Neural cell (in vitro differentiated cells): ENCODE results near the gene HOXC6. TPM values are rescaled to one million over a fixed set of nuclear protein-coding genes. Genes with fewer than 3 reads are reported as not detected.

Source experiments
- H2AFZ ChIP-seq: fragments of 200-600, 300-800 bp; sonication (generic), shearing (Covaris generic); 2 replicates; pipeline ENCODE4 v1.6.0; 2014; ENCODE audit warnings: low read depth, mild to moderate bottlenecking, antibody characterized with exemption, low read length, moderate library complexity
- H3F3A ChIP-seq: fragments of 200-600 bp; shearing (Covaris generic); 2 replicates; pipeline ENCODE4 v1.6.1; 2016; ENCODE audit warnings: mild to moderate bottlenecking, moderate library complexity, mixed read lengths, antibody characterized with exemption, low read length; ENCODE audit not compliant: insufficient read depth, poor library complexity, severe bottlenecking
- H3K27ac ChIP-seq: fragments of 200-600, 300-800 bp; sonication (generic), shearing (Covaris generic); 2 replicates; pipeline ENCODE4 v1.5.1; 2014; ENCODE audit warnings: mild to moderate bottlenecking, low read length, moderate library complexity
- H3K27me3 ChIP-seq: fragments of 300-800, 200-600 bp; sonication (generic), shearing (Covaris generic); 2 replicates; pipeline ENCODE4 v1.6.0; 2014; ENCODE audit warnings: mild to moderate bottlenecking, low read depth, low read length, moderate library complexity; ENCODE audit not compliant: insufficient read depth
- H3K36me3 ChIP-seq: fragments of 300-800, 200-600 bp; sonication (generic), shearing (Covaris generic); 2 replicates; pipeline ENCODE4 v1.5.1; 2014; ENCODE audit warnings: mild to moderate bottlenecking, antibody characterized with exemption, low read length, moderate library complexity; ENCODE audit not compliant: insufficient read depth
- H3K4me2 ChIP-seq: fragments of 300-800, 200-600 bp; sonication (generic), shearing (Covaris generic); 2 replicates; pipeline ENCODE4 v1.6.0; 2014; ENCODE audit warnings: mild to moderate bottlenecking, low read length
- H3K4me3 ChIP-seq: fragments of 300-800, 200-600 bp; sonication (generic), shearing (Covaris generic); 2 replicates; pipeline ENCODE4 v1.5.1; 2014; ENCODE audit warnings: mild to moderate bottlenecking, low read length, moderate library complexity
- H3K79me2 ChIP-seq: fragments of 200-600 bp; shearing (Covaris generic); replicated peaks from 2 replicates; pipeline ENCODE4 v1.6.0; 2014; ENCODE audit warnings: mild to moderate bottlenecking, low read length, moderate library complexity; ENCODE audit not compliant: insufficient read depth
- H3K9ac ChIP-seq: fragments of 300-800, 200-600 bp; sonication (generic), shearing (Covaris generic); 2 replicates; pipeline ENCODE4 v1.6.1; 2016; ENCODE audit warnings: mild to moderate bottlenecking, low read length, mixed read lengths
- H3K9me2 ChIP-seq: fragments of 200-600 bp; shearing (Covaris generic); 2 replicates; pipeline ENCODE4 v1.6.1; 2016; ENCODE audit warnings: mild to moderate bottlenecking, low read length, mixed read lengths; ENCODE audit not compliant: insufficient read depth
- H3K9me3 ChIP-seq: fragments of 200-600, 300-800 bp; sonication (generic), shearing (Covaris generic); 2 replicates; pipeline ENCODE4 v1.6.1; 2016; ENCODE audit warnings: mild to moderate bottlenecking, mixed run types, low read length, moderate library complexity, mixed read lengths
- H4K20me1 ChIP-seq: fragments of 200-600 bp; shearing (Covaris generic); 2 replicates; pipeline ENCODE4 v1.6.1; 2016; ENCODE audit warnings: mild to moderate bottlenecking, mixed run types; ENCODE audit not compliant: insufficient read depth
- EP300 ChIP-seq: fragments of 450-650 bp; conservative IDR thresholded peaks from 2 replicates; pipeline ENCODE4 v1.6.1; 2014; ENCODE audit warnings: antibody characterized with exemption, mild to moderate bottlenecking, moderate library complexity; ENCODE audit not compliant: poor library complexity, severe bottlenecking
- EZH2 ChIP-seq: fragments of 200-600, 300-800 bp; shearing (Covaris generic), sonication (generic); IDR thresholded peaks from 2 replicates; pipeline ENCODE4 v1.6.1; 2014; ENCODE audit warnings: antibody characterized with exemption, low read length, borderline replicate concordance, mild to moderate bottlenecking; ENCODE audit not compliant: insufficient read depth, poor library complexity, severe bottlenecking
- MXI1 ChIP-seq: fragments of 450-650 bp; conservative IDR thresholded peaks from 2 replicates; pipeline ENCODE4 v1.6.1; 2014; ENCODE audit warnings: antibody characterized with exemption, mild to moderate bottlenecking; ENCODE audit not compliant: poor library complexity, severe bottlenecking
- POLR2AphosphoS5 ChIP-seq: IDR thresholded peaks from 2 replicates; pipeline ENCODE4 v1.6.1; 2012
- RAD21 ChIP-seq: fragments of 450-650 bp; conservative IDR thresholded peaks from 2 replicates; pipeline ENCODE4 v1.6.1; 2014; ENCODE audit warnings: antibody characterized with exemption, mild to moderate bottlenecking, moderate library complexity
- SMC3 ChIP-seq: fragments of 450-650 bp; conservative IDR thresholded peaks from 2 replicates; pipeline ENCODE4 v1.6.1; 2014; ENCODE audit warnings: antibody characterized with exemption, mild to moderate bottlenecking, moderate library complexity; ENCODE audit not compliant: poor library complexity
- TAF1 ChIP-seq: IDR thresholded peaks from 2 replicates; pipeline ENCODE4 v1.6.1; 2012; ENCODE audit warnings: low read depth
- polyA plus RNA-seq: library from polyadenylated mRNA; depleted of rRNA; stranded (reverse); fragments of >200 nt; gene quantifications from 2 replicates; pipeline ENCODE4 v1.2.3, GENCODE V29; 2014
- TF ChIP-seq, protein P1 (sequence below): fragments of 450-650 bp; IDR thresholded peaks from 2 replicates; pipeline ENCODE4 v1.5.1; 2014; ENCODE audit warnings: antibody characterized with exemption, mild to moderate bottlenecking, moderate library complexity; ENCODE audit not compliant: poor library complexity, severe bottlenecking
- TF ChIP-seq, protein P2 (sequence below): IDR thresholded peaks from 2 replicates; pipeline ENCODE4 v1.6.1; 2012; ENCODE audit warnings: borderline replicate concordance

HOXC6 gene
- polyA plus RNA-seq, 1 donor from 2014 or later: not detected

DNA sequence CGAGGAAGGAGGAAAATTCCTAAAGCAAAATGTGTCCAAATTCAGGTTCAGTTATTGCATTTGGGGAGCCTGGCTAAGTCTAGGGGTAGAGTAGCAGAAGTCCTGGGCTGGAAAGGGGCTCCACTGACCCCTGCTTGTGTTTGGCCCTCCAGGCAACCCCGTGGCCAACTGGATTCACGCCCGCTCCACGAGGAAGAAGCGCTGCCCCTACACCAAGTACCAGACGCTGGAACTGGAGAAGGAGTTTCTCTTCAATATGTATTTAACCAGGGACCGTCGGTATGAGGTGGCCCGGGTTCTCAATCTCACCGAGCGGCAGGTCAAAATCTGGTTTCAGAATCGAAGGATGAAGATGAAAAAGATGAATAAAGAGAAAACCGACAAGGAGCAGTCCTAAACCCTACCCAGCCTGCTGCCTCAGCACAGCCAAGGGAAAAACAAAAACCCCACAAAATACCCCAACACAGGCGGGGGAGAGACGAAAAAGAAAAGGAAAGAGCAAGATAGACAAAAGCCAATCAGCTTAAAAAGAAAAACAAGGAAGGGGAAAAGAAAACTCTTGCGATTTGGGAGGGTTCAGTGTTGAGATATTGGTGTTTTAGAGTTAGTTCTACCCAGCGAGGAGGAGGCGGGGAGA is 25.8 kb upstream of the HOXC6 start:
- Histone ChIP-seq H3K27me3 (peaks cover 100% of the 10 kb centered on the region), H3K9me3 (no peaks in the 10 kb centered on the region), H3K9ac (no peak overlapping the region), H3K79me2 (no peaks in the 10 kb centered on the region), H3K36me3 (no peaks in the 10 kb centered on the region), H3F3A (no peaks in the 10 kb centered on the region), H4K20me1 (no peaks in the 10 kb centered on the region), H2AFZ (no peak overlapping the region), H3K4me2 (no peak overlapping the region), H3K4me3 (no peak overlapping the region), H3K9me2 (no peaks in the 10 kb centered on the region), H3K27ac (no peak overlapping the region)
- TF ChIP-seq MXI1: no peak
- no peak for TF ChIP-seq EZH2
- TF ChIP-seq, protein P1, sequence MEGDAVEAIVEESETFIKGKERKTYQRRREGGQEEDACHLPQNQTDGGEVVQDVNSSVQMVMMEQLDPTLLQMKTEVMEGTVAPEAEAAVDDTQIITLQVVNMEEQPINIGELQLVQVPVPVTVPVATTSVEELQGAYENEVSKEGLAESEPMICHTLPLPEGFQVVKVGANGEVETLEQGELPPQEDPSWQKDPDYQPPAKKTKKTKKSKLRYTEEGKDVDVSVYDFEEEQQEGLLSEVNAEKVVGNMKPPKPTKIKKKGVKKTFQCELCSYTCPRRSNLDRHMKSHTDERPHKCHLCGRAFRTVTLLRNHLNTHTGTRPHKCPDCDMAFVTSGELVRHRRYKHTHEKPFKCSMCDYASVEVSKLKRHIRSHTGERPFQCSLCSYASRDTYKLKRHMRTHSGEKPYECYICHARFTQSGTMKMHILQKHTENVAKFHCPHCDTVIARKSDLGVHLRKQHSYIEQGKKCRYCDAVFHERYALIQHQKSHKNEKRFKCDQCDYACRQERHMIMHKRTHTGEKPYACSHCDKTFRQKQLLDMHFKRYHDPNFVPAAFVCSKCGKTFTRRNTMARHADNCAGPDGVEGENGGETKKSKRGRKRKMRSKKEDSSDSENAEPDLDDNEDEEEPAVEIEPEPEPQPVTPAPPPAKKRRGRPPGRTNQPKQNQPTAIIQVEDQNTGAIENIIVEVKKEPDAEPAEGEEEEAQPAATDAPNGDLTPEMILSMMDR: no peak
- TF ChIP-seq RAD21: no peak
- no peak for TF ChIP-seq SMC3
- no peak for TF ChIP-seq TAF1
- TF ChIP-seq POLR2AphosphoS5: no peak

DNA sequence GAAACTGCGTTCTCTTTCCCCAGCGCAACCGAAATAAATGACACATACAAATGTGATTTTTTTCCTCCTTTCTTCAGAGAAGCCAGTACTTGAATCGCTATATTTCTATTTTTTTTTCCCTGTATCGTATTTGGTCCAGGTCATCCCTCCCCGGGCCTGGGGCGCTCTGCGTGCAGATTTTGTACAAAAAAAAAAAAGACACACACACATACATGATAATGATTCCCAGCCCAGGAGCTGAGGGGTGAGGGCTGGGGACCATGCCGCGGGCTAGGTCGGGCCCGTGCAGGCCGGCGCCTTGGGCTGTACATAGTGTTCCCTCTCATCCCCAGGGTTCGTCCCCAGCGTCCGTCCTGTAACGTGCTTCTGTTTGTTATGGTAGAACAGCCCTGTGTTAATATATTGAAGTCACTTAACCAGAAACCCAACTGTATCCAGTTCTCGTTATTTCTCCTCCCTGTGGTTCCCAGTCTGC is 25.3 kb upstream of the HOXC6 start:
- Histone ChIP-seq H3K9me2 (no peaks in the 10 kb centered on the region), H3K4me3 (no peak overlapping the region), H4K20me1 (no peaks in the 10 kb centered on the region), H3K9ac (no peak overlapping the region), H3F3A (no peaks in the 10 kb centered on the region), H3K9me3 (no peaks in the 10 kb centered on the region), H3K79me2 (no peaks in the 10 kb centered on the region), H3K36me3 (no peaks in the 10 kb centered on the region), H3K4me2 (no peak overlapping the region), H3K27ac (no peak overlapping the region), H3K27me3 (peaks cover 100% of the 10 kb centered on the region), H2AFZ (no peak overlapping the region)
- TF ChIP-seq, protein P1: no peak
- TF ChIP-seq EP300 (no peak), RAD21 (no peak), TAF1 (no peak), MXI1 (no peak), SMC3 (no peak), POLR2AphosphoS5 (no peak), EZH2 (no peak)
- TF ChIP-seq, protein P2, sequence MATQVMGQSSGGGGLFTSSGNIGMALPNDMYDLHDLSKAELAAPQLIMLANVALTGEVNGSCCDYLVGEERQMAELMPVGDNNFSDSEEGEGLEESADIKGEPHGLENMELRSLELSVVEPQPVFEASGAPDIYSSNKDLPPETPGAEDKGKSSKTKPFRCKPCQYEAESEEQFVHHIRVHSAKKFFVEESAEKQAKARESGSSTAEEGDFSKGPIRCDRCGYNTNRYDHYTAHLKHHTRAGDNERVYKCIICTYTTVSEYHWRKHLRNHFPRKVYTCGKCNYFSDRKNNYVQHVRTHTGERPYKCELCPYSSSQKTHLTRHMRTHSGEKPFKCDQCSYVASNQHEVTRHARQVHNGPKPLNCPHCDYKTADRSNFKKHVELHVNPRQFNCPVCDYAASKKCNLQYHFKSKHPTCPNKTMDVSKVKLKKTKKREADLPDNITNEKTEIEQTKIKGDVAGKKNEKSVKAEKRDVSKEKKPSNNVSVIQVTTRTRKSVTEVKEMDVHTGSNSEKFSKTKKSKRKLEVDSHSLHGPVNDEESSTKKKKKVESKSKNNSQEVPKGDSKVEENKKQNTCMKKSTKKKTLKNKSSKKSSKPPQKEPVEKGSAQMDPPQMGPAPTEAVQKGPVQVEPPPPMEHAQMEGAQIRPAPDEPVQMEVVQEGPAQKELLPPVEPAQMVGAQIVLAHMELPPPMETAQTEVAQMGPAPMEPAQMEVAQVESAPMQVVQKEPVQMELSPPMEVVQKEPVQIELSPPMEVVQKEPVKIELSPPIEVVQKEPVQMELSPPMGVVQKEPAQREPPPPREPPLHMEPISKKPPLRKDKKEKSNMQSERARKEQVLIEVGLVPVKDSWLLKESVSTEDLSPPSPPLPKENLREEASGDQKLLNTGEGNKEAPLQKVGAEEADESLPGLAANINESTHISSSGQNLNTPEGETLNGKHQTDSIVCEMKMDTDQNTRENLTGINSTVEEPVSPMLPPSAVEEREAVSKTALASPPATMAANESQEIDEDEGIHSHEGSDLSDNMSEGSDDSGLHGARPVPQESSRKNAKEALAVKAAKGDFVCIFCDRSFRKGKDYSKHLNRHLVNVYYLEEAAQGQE: no peak
